Panc1 (cell line): ENCODE measurements around the gene NGF. TPM values are rescaled to one million over a fixed set of nuclear protein-coding genes. Genes with fewer than 3 reads are reported as not detected.

Source experiments
- ATAC-seq: fragments of 200-7000 bp; cut with Tn5 transposase; 2 replicates; pipeline ENCODE4 v1.9.1; 2020; ENCODE audit warnings: mild to moderate bottlenecking, moderate library complexity
- BruUV-seq: library from RNA; stranded (reverse); fragments of 400-500 nt; replicated peaks from 2 replicates; lab custom pipeline; 2021; lab: Mats Ljungman, UMichigan
- CTCF ChIA-PET: fragments of 300-600 bp; sonication (Branson Sonifier 250); formaldehyde crosslinking; loops from one replicate; lab custom pipeline; 2022; ENCODE audit warnings: antibody characterized with exemption; lab: Charles Lee
- POLR2A ChIA-PET: fragments of 300-600 bp; sonication (Branson Sonifier 250); formaldehyde crosslinking; loops from one replicate; lab custom pipeline; 2022; ENCODE audit warnings: antibody characterized with exemption; lab: Charles Lee
- DNase-seq: peaks from one replicate; pipeline ENCODE4 v3.0.0-alpha.2; 2010; ENCODE audit warnings: low read depth, low spot score
- H3K27ac ChIP-seq: 2 replicates; pipeline ENCODE4 v1.5.1; 2011; ENCODE audit warnings: mild to moderate bottlenecking, low read length, inconsistent platforms
- H3K27me3 ChIP-seq: fragments of 200-500 bp; sonication (Bioruptor generic); 2 replicates; pipeline ENCODE4 v1.6.0; 2014; ENCODE audit warnings: low read length, inconsistent platforms; ENCODE audit not compliant: control insufficient read depth, insufficient read depth
- H3K36me3 ChIP-seq: fragments of 200-500 bp; sonication (Bioruptor generic); 2 replicates; pipeline ENCODE4 v1.5.1; 2014; ENCODE audit warnings: inconsistent platforms, mild to moderate bottlenecking, low read length, moderate library complexity; ENCODE audit not compliant: control insufficient read depth, insufficient read depth
- H3K4me1 ChIP-seq: 2 replicates; pipeline ENCODE4 v1.5.1; 2011; ENCODE audit warnings: inconsistent platforms, mild to moderate bottlenecking, low read length, moderate library complexity; ENCODE audit not compliant: control insufficient read depth, insufficient read depth
- H3K4me3 ChIP-seq, 2 experiments: 2 replicates each; pipeline ENCODE4 v1.5.1; 2011 to 2012; ENCODE audit warnings: low read depth in 2 of 2, low read length in 2 of 2, mild to moderate bottlenecking in 2 of 2, inconsistent platforms in 1 of 2, moderate library complexity in 1 of 2
- H3K9me3 ChIP-seq: fragments of 200-500 bp; sonication (Bioruptor generic); 2 replicates; pipeline ENCODE4 v1.5.1; 2014; ENCODE audit warnings: low read depth, mild to moderate bottlenecking, inconsistent platforms, low read length, moderate library complexity; ENCODE audit not compliant: control insufficient read depth, insufficient read depth
- CTCF ChIP-seq: fragments of 450-650 bp; IDR thresholded peaks from 2 replicates; pipeline ENCODE4 v1.5.1; 2017; ENCODE audit warnings: mild to moderate bottlenecking
- POLR2AphosphoS5 ChIP-seq: IDR thresholded peaks from 2 replicates; pipeline ENCODE4 v1.6.1; 2012; ENCODE audit warnings: mild to moderate bottlenecking, low read depth, low read length, moderate library complexity
- REST ChIP-seq, 2 experiments: IDR thresholded peaks; 2 replicates each; pipeline ENCODE4 v1.6.1; 2011 to 2012; ENCODE audit warnings: low read depth in 2 of 2, control low read depth in 1 of 2, low read length in 1 of 2, mild to moderate bottlenecking in 1 of 2, moderate library complexity in 1 of 2; ENCODE audit not compliant: insufficient read depth in 1 of 2
- SIN3A ChIP-seq: IDR thresholded peaks from 2 replicates; pipeline ENCODE4 v1.6.1; 2012; ENCODE audit warnings: low read depth, mild to moderate bottlenecking, low read length, moderate library complexity, borderline replicate concordance; ENCODE audit not compliant: insufficient read depth
- TCF7L2 ChIP-seq: IDR thresholded peaks from 2 replicates; pipeline ENCODE4 v1.6.1; 2011; ENCODE audit warnings: mild to moderate bottlenecking, low read depth, low read length, inconsistent platforms
- in situ Hi-C: cut with HindIII; loops from 2 replicates; pipeline ENCODE4 v1.10.0; 2016; ENCODE audit warnings: low sequenced_read_pairs, low pct_unique_long_range_greater_than_20kb
- intact Hi-C: fragments of 100-400 bp; cut with micrococcal nuclease; formaldehyde crosslinking; loops from one replicate; pipeline ENCODE4 v1.10.0; 2022; ENCODE audit not compliant: unreplicated experiment
- total RNA-seq: library from RNA; stranded (reverse); gene quantifications from one replicate; pipeline ENCODE4 v1.2.1, GENCODE V29; 2021; ENCODE audit not compliant: unreplicated experiment

NGF gene
- total RNA-seq, 1 experiment from 2014 or later: not detected

GRCh38 chr1:115332813-115333608 lies 5.0 kb downstream of the NGF start:
- in situ Hi-C loops: no loop called here
- Histone ChIP-seq H3K27ac (no peak overlapping the region), H3K9me3 (no peaks in the 10 kb centered on the region), H3K4me1 (no peaks in the 10 kb centered on the region), H3K27me3 (no peaks in the 10 kb centered on the region; the same call in 1 of the 2 replicates), H3K4me3 (no peak overlapping the region), H3K36me3 (no peaks in the 10 kb centered on the region)
- no peak for TF ChIP-seq SIN3A
- no peak for TF ChIP-seq TCF7L2
- no peak for TF ChIP-seq CTCF
- TF ChIP-seq REST (IDR thresholded peaks at IDR 0.05; ENCODE audit: insufficient read depth in 1 of 2, low read depth in 2 of 2, low read length in 1 of 2): no peak
- no peak for TF ChIP-seq POLR2AphosphoS5
- no peak for DNase-seq
- CTCF ChIA-PET: no interaction called here
- no peak for ATAC-seq
- POLR2A ChIA-PET: no interaction called here
- no TSS peak for BruUV-seq
- intact Hi-C loops: no loop called here

- intact Hi-C loops: no loop called here
- ATAC-seq (no peak), DNase-seq (no peak)
- in situ Hi-C loops: no loop called here
- H3K9me3 ChIP-seq: no peaks in the 10 kb centered on the region
- no peak overlapping the region for H3K27ac ChIP-seq
- H3K36me3 ChIP-seq: no peaks in the 10 kb centered on the region
- CTCF ChIA-PET: no interaction called here
- no peak overlapping the region for H3K4me3 ChIP-seq
- no TSS peak for BruUV-seq
- POLR2A ChIA-PET: no interaction called here
- no peaks in the 10 kb centered on the region for H3K27me3 ChIP-seq
- H3K4me1 ChIP-seq: no peaks in the 10 kb centered on the region
- TF ChIP-seq CTCF (no peak), TCF7L2 (no peak), SIN3A (no peak), POLR2AphosphoS5 (no peak), REST (IDR thresholded peaks at IDR 0.05; ENCODE audit: insufficient read depth in 1 of 2, low read depth in 2 of 2, low read length in 1 of 2) (no peak)
These were observed 6.3 kb downstream of the NGF start for GRCh38 chr1:115331558-115332331.
